Activated CD4-positive, alpha-beta T cell treated with anti-CD3 and anti-CD28 coated beads, Interleukin-2, amount 10 ng/mL, durations not matched to agents 7 days and 5 days (primary cell): ENCODE data around the gene KRTAP25-1. TPM values are rescaled to one million over a fixed set of nuclear protein-coding genes. Genes with fewer than 3 reads are reported as not detected.

Experiments used
- CTCF ChIA-PET: fragments of 350-600 bp; sonication (Branson Sonifier 250); formaldehyde crosslinking; loops from one replicate; lab custom pipeline; 2021; ENCODE audit warnings: antibody characterized with exemption; lab: Charles Lee
- POLR2A ChIA-PET: fragments of 350-600 bp; sonication (Branson Sonifier 250); formaldehyde crosslinking; loops from one replicate; lab custom pipeline; 2021; ENCODE audit warnings: antibody characterized with exemption; lab: Charles Lee
- DNase-seq: peaks from one replicate; pipeline ENCODE4 v3.0.0-alpha.2; 2020
- H3K27ac Mint-ChIP-seq: one replicate; pipeline ENCODE4 v1.8.0; 2021; ENCODE audit warnings: mild to moderate bottlenecking, moderate library complexity, mixed read lengths
- H3K27me3 Mint-ChIP-seq: one replicate; pipeline ENCODE4 v1.8.0; 2021; ENCODE audit warnings: mixed read lengths
- H3K36me3 Mint-ChIP-seq: one replicate; pipeline ENCODE4 v1.8.0; 2021; ENCODE audit warnings: low read depth, mixed read lengths
- H3K4me1 Mint-ChIP-seq: one replicate; pipeline ENCODE4 v1.8.0; 2021; ENCODE audit warnings: mixed read lengths
- H3K4me3 Mint-ChIP-seq: one replicate; pipeline ENCODE4 v1.8.0; 2021; ENCODE audit warnings: mild to moderate bottlenecking, moderate library complexity, mixed read lengths
- H3K9me3 Mint-ChIP-seq: one replicate; pipeline ENCODE4 v1.8.0; 2021; ENCODE audit warnings: mixed read lengths
- total RNA-seq, 2 experiments: library from RNA; stranded (reverse); gene quantifications; one replicate each; pipeline ENCODE4 v1.2.3, GENCODE V29; 2021

Gene KRTAP25-1
- total RNA-seq, 2 experiments from 2014 or later, result not detected

- ChIA-PET CTCF (no interaction called here), POLR2A (no interaction called here)
- no peak for DNase-seq
- Mint-ChIP-seq H3K36me3 (no peaks in the 10 kb centered on the region), H3K4me1 (no peaks in the 10 kb centered on the region), H3K27me3 (no peaks in the 10 kb centered on the region), H3K9me3 (no peaks in the 10 kb centered on the region), H3K4me3 (no peak within 1 kb of the TSS), H3K27ac (no peak within 1 kb of the TSS)
Measured at GRCh38 chr21:30282850-30283249, 6.5 kb downstream of the KRTAP25-1 start, which contains the start of gene KRTAP24-1. TSS of gene KRTAP24-1 (minus strand) at chr21:30282950. CDS start at chr21:30282932, 18 bp downstream.

GRCh38 chr21:30271611-30272010 is 17.7 kb downstream of the KRTAP25-1 start:
- POLR2A ChIA-PET, result no interaction called here
- no peaks in the 10 kb centered on the region for H3K4me1 Mint-ChIP-seq
- no peaks in the 10 kb centered on the region for H3K27me3 Mint-ChIP-seq
- no peak overlapping the region for H3K27ac Mint-ChIP-seq
- DNase-seq, result no peak
- H3K9me3 Mint-ChIP-seq, result no peaks in the 10 kb centered on the region
- no peaks in the 10 kb centered on the region for H3K36me3 Mint-ChIP-seq
- H3K4me3 Mint-ChIP-seq, result no peak overlapping the region
- CTCF ChIA-PET, result no interaction called here

- CTCF ChIA-PET, result no interaction called here
- no peak overlapping the region for H3K4me3 Mint-ChIP-seq
- POLR2A ChIA-PET, result no interaction called here
- H3K36me3 Mint-ChIP-seq, result no peaks in the 10 kb centered on the region
- no peak overlapping the region for H3K27ac Mint-ChIP-seq
- no peak for DNase-seq
- no peaks in the 10 kb centered on the region for H3K9me3 Mint-ChIP-seq
- H3K27me3 Mint-ChIP-seq, result no peaks in the 10 kb centered on the region
- H3K4me1 Mint-ChIP-seq, result no peaks in the 10 kb centered on the region
Measured at GRCh38 chr21:30271156-30271555, 18.2 kb downstream of the KRTAP25-1 start.

GRCh38 chr21:30269803-30270530 is 19.3 kb downstream of the KRTAP25-1 start:
- Mint-ChIP-seq H3K27ac (no peak overlapping the region), H3K9me3 (no peaks in the 10 kb centered on the region), H3K36me3 (no peaks in the 10 kb centered on the region), H3K27me3 (no peaks in the 10 kb centered on the region), H3K4me3 (no peak overlapping the region), H3K4me1 (no peaks in the 10 kb centered on the region)
- ChIA-PET CTCF (no interaction called here), POLR2A (no interaction called here)
- DNase-seq, result no peak

GRCh38 chr21:30268608-30269197 is 20.6 kb downstream of the KRTAP25-1 start:
- DNase-seq, result peak; percentile 6
- ChIA-PET CTCF (no interaction called here), POLR2A (no interaction called here)
- Mint-ChIP-seq H3K4me1 (no peaks in the 10 kb centered on the region), H3K27ac (no peak overlapping the region), H3K27me3 (no peaks in the 10 kb centered on the region), H3K9me3 (no peaks in the 10 kb centered on the region), H3K4me3 (no peak overlapping the region), H3K36me3 (no peaks in the 10 kb centered on the region)

GRCh38 chr21:30257773-30258172 is 31.5 kb downstream of the KRTAP25-1 start:
- H3K9me3 Mint-ChIP-seq, result no peaks in the 10 kb centered on the region
- CTCF ChIA-PET, result no interaction called here
- no peak overlapping the region for H3K4me3 Mint-ChIP-seq
- DNase-seq, result no peak
- no peaks in the 10 kb centered on the region for H3K27me3 Mint-ChIP-seq
- no peak overlapping the region for H3K27ac Mint-ChIP-seq
- H3K4me1 Mint-ChIP-seq, result no peaks in the 10 kb centered on the region
- no peaks in the 10 kb centered on the region for H3K36me3 Mint-ChIP-seq
- POLR2A ChIA-PET, result no interaction called here

GRCh38 chr21:30256100-30256499 is 33.2 kb downstream of the KRTAP25-1 start:
- no peaks in the 10 kb centered on the region for H3K4me1 Mint-ChIP-seq
- H3K9me3 Mint-ChIP-seq, result no peaks in the 10 kb centered on the region
- H3K36me3 Mint-ChIP-seq, result no peaks in the 10 kb centered on the region
- no peak for DNase-seq
- H3K4me3 Mint-ChIP-seq, result no peak overlapping the region
- H3K27me3 Mint-ChIP-seq, result no peaks in the 10 kb centered on the region
- H3K27ac Mint-ChIP-seq, result no peak overlapping the region
- POLR2A ChIA-PET, result no interaction called here
- CTCF ChIA-PET, result no interaction called here

GRCh38 chr21:30255679-30256078 is 33.6 kb downstream of the KRTAP25-1 start:
- Mint-ChIP-seq H3K27ac (no peak overlapping the region), H3K9me3 (no peaks in the 10 kb centered on the region), H3K4me1 (no peaks in the 10 kb centered on the region), H3K36me3 (no peaks in the 10 kb centered on the region), H3K27me3 (no peaks in the 10 kb centered on the region), H3K4me3 (no peak overlapping the region)
- ChIA-PET POLR2A (no interaction called here), CTCF (no interaction called here)
- no peak for DNase-seq

- Mint-ChIP-seq H3K4me1 (no peaks in the 10 kb centered on the region), H3K4me3 (no peak overlapping the region), H3K27ac (no peak overlapping the region), H3K9me3 (no peaks in the 10 kb centered on the region), H3K36me3 (no peaks in the 10 kb centered on the region), H3K27me3 (no peaks in the 10 kb centered on the region)
- ChIA-PET CTCF (no interaction called here), POLR2A (no interaction called here)
- no peak for DNase-seq
Measured at GRCh38 chr21:30251781-30252180, 37.5 kb downstream of the KRTAP25-1 start.

- no peaks in the 10 kb centered on the region for H3K36me3 Mint-ChIP-seq
- no peaks in the 10 kb centered on the region for H3K4me1 Mint-ChIP-seq
- H3K4me3 Mint-ChIP-seq, result no peak overlapping the region
- CTCF ChIA-PET, result no interaction called here
- no peaks in the 10 kb centered on the region for H3K27me3 Mint-ChIP-seq
- H3K9me3 Mint-ChIP-seq, result no peaks in the 10 kb centered on the region
- no peak overlapping the region for H3K27ac Mint-ChIP-seq
- DNase-seq, result no peak
- POLR2A ChIA-PET, result no interaction called here
Measured at GRCh38 chr21:30249936-30250335, 39.4 kb downstream of the KRTAP25-1 start.

GRCh38 chr21:30248844-30249243 is 40.5 kb downstream of the KRTAP25-1 start:
- Mint-ChIP-seq H3K36me3 (no peaks in the 10 kb centered on the region), H3K27me3 (no peaks in the 10 kb centered on the region), H3K9me3 (no peaks in the 10 kb centered on the region), H3K4me1 (no peaks in the 10 kb centered on the region), H3K4me3 (no peak overlapping the region), H3K27ac (no peak overlapping the region)
- ChIA-PET CTCF (no interaction called here), POLR2A (no interaction called here)
- DNase-seq, result no peak

- Mint-ChIP-seq H3K36me3 (no peaks in the 10 kb centered on the region), H3K9me3 (no peaks in the 10 kb centered on the region), H3K27me3 (no peaks in the 10 kb centered on the region), H3K27ac (no peak overlapping the region), H3K4me1 (no peaks in the 10 kb centered on the region), H3K4me3 (no peak overlapping the region)
- DNase-seq, result no peak
- ChIA-PET CTCF (interaction anchor here (1.1 kb wide), 1 partner anchor 9 kb away, joined by 4 read pairs; no protein-coding TSS in a partner anchor), POLR2A (no interaction called here)
Measured at GRCh38 chr21:30245061-30245460, 44.3 kb downstream of the KRTAP25-1 start.

GRCh38 chr21:30243691-30244090 is 45.6 kb downstream of the KRTAP25-1 start:
- Mint-ChIP-seq H3K36me3 (no peaks in the 10 kb centered on the region), H3K9me3 (no peaks in the 10 kb centered on the region), H3K27ac (no peak overlapping the region), H3K4me1 (no peaks in the 10 kb centered on the region), H3K4me3 (no peak overlapping the region), H3K27me3 (no peaks in the 10 kb centered on the region)
- ChIA-PET CTCF (no interaction called here), POLR2A (no interaction called here)
- no peak for DNase-seq
